Stomach (tissue), 4 donors: ENCODE measurements around the gene KIF4A.

Experiments
- EP300 ChIP-seq: sonication (generic); formaldehyde crosslinking; IDR thresholded peaks from one replicate; pipeline ENCODE4 v1.6.1; 2017; ENCODE audit warnings: antibody characterized with exemption
- POLR2A ChIP-seq, 4 donors: fragments of 450-650 bp; IDR thresholded peaks; one replicate each; pipeline ENCODE4 v1.6.1; 2016; ENCODE audit warnings: antibody characterized with exemption in 4 of 4, control low read depth in 2 of 4, mild to moderate bottlenecking in 1 of 4, moderate library complexity in 1 of 4
- POLR2AphosphoS5 ChIP-seq, 3 donors: sonication (generic); formaldehyde crosslinking; IDR thresholded peaks; one replicate each; pipeline ENCODE4 v1.6.1; 2016; ENCODE audit warnings: antibody characterized with exemption in 3 of 3
- TF ChIP-seq, protein P1 (sequence below), 7 experiments: fragments of 450-650 bp in 4 of 7; fragments of 200-600 bp in 3 of 7; sonication (generic) in 3 of 7; IDR thresholded peaks; one replicate each; pipeline ENCODE4 v1.5.1; 2016 to 2019; ENCODE audit warnings: antibody characterized with exemption in 7 of 7, control low read depth in 2 of 7, mild to moderate bottlenecking in 1 of 7

DNA sequence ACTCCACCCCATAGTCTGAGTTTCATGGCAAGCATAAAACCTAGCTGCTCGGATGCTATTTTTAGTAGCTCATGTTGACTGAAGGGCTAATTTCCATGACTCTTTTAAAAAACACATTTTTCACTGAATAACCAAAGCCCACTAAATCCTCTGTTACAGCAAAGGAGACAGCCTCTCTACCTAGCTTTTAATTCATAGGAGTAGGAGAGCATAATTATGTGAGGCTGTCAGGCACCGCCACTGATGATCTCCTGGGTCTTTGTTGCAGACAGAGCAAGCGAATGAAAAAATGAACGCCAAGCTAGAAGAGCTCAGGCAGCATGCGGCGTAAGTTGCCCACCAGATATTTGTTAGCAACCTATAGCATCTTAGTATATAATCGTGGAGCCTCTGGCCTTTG is 53.5 kb downstream of the KIF4A start:
- TF ChIP-seq, protein P1, sequence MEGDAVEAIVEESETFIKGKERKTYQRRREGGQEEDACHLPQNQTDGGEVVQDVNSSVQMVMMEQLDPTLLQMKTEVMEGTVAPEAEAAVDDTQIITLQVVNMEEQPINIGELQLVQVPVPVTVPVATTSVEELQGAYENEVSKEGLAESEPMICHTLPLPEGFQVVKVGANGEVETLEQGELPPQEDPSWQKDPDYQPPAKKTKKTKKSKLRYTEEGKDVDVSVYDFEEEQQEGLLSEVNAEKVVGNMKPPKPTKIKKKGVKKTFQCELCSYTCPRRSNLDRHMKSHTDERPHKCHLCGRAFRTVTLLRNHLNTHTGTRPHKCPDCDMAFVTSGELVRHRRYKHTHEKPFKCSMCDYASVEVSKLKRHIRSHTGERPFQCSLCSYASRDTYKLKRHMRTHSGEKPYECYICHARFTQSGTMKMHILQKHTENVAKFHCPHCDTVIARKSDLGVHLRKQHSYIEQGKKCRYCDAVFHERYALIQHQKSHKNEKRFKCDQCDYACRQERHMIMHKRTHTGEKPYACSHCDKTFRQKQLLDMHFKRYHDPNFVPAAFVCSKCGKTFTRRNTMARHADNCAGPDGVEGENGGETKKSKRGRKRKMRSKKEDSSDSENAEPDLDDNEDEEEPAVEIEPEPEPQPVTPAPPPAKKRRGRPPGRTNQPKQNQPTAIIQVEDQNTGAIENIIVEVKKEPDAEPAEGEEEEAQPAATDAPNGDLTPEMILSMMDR (IDR thresholded peaks at IDR 0.05), result no peak
- no peak for TF ChIP-seq EP300
- TF ChIP-seq POLR2A (IDR thresholded peaks at IDR 0.05), result no peak
- no peak for TF ChIP-seq POLR2AphosphoS5 (IDR thresholded peaks at IDR 0.05)
